Natural killer cell (primary cell): ENCODE data around the gene LAMC3. TPM values are rescaled to one million over a fixed set of nuclear protein-coding genes. Genes with fewer than 3 reads are reported as not detected.

Experiments
- ATAC-seq, 3 donors: fragments of 150-1000 bp in 2 of 3; fragments of 200-7000 bp in 1 of 3; cut with Tn5 transposase; 1 replicate in 1 of 3; 2 replicates in 2 of 3; pipeline ENCODE4 v1.10.0; 2021; ENCODE audit warnings: mild to moderate bottlenecking in 2 of 3, moderate library complexity in 2 of 3
- DNase-seq, 2 donors: peaks; one replicate each; pipeline versions ENCODE4 v3.0.0 to v3.0.0-alpha.2; 2013 to 2021; ENCODE audit warnings: mixed read lengths in 1 of 2
- H3K27ac ChIP-seq: one replicate; pipeline ENCODE4 v1.5.1; 2013; ENCODE audit warnings: mild to moderate bottlenecking, low read length
- H3K27me3 ChIP-seq: one replicate; pipeline ENCODE4 v1.6.1; 2013; ENCODE audit warnings: low read length; ENCODE audit not compliant: control insufficient read depth, insufficient read depth
- H3K36me3 ChIP-seq: one replicate; pipeline ENCODE4 v1.6.1; 2013; ENCODE audit warnings: low read length; ENCODE audit not compliant: control insufficient read depth, insufficient read depth
- H3K4me1 ChIP-seq: one replicate; pipeline ENCODE4 v1.6.1; 2013; ENCODE audit warnings: low read length; ENCODE audit not compliant: control insufficient read depth, insufficient read depth
- H3K4me3 ChIP-seq: one replicate; pipeline ENCODE4 v1.5.1; 2013; ENCODE audit warnings: low read length
- H3K9me3 ChIP-seq: one replicate; pipeline ENCODE4 v1.6.1; 2013; ENCODE audit warnings: low read length; ENCODE audit not compliant: control insufficient read depth, insufficient read depth
- H3K27ac Mint-ChIP-seq, 2 donors: one replicate each; pipeline ENCODE4 v1.8.0; 2022; ENCODE audit warnings: mild to moderate bottlenecking in 2 of 2, mixed read lengths in 2 of 2, moderate library complexity in 1 of 2
- H3K27me3 Mint-ChIP-seq, 2 donors: one replicate each; pipeline ENCODE4 v1.8.0; 2022; ENCODE audit warnings: low read depth in 2 of 2, mixed read lengths in 2 of 2
- H3K36me3 Mint-ChIP-seq: one replicate; pipeline ENCODE4 v1.8.0; 2022; ENCODE audit warnings: mixed read lengths
- H3K4me1 Mint-ChIP-seq, 2 donors: one replicate each; pipeline ENCODE4 v1.8.0; 2022; ENCODE audit warnings: mixed read lengths in 2 of 2
- H3K4me3 Mint-ChIP-seq: one replicate; pipeline ENCODE4 v1.8.0; 2022; ENCODE audit warnings: mild to moderate bottlenecking, moderate library complexity, mixed read lengths
- H3K9me3 Mint-ChIP-seq, 2 donors: one replicate each; pipeline ENCODE4 v1.8.0; 2022; ENCODE audit warnings: mixed read lengths in 2 of 2
- WGBS: methylation state at CpG from one replicate; pipeline ENCODE4 v1.1.7; 2013; ENCODE audit warnings: missing lambda C conversion rate; ENCODE audit not compliant: insufficient coverage; 5-methylcytosine and 5-hydroxymethylcytosine counted together
- intact Hi-C: fragments of 100-400 bp; cut with micrococcal nuclease; formaldehyde crosslinking; loops from one replicate; pipeline ENCODE4 v1.14.2; 2022
- total RNA-seq, 4 donors: library from RNA; stranded (reverse); fragments of 120-200 nt in 1 of 4; gene quantifications; one replicate each; pipeline versions ENCODE4 v1.2.3 to v1.2.4, GENCODE V29; 2013 to 2022
- TF ChIP-seq, protein P1 (sequence below): fragments of 200-600 bp; IDR thresholded peaks from one replicate; pipeline ENCODE4 v1.8.0; 2022; ENCODE audit warnings: antibody characterized with exemption

The LAMC3 gene
- total RNA-seq, 3 donors from 2014 or later (not counting 1 experiment from before 2014, with no cell fraction given) = not detected

DNA sequence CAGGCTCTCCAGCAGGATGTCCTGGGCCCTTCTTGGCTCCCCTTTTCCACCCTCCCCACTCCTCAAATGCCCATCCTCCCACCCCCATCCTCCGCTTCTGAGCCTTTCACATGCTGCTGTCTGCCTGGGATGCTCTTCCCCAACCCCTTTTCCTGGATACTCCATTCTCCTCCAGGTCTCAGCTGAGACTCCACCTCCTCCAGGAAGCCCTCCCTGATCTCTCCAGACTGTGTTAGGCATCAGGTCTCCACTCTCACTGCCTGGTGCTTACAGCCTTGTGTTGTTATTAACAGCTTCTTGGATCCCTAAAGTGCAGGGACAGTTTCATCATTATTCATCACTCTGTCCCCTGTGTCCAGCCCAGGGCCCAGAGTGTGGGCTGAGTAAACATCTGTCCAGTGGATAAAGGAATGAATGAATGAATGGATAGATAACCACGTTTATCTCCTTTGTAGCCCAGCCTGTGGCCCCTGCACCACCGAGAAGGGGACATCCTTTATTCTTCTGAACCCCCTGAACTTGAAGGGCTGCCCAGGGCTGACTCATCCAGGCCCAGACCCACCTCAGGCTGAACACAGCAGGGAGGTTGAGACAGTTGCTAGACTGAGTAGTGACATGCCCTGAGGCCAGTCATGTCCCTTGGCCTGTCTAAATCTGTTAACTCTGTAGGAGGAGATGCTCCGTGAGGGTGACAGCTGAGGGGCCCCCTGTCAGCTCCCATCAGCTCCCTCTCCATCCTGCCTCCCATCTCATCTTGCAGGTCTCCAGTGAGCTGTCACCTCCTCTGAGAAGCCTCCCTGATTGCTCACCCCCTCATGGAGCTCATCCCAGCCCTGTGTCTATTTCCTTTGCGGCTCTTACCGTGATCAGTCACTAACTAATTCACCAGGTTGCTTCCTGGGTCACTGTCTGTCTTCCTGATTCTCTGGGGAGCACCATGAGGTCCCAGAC is 14.6 kb upstream of the LAMC3 start:
- WGBS = 86% methylated on average over 6 of the region's 6 CpGs
- TF ChIP-seq, protein P1, sequence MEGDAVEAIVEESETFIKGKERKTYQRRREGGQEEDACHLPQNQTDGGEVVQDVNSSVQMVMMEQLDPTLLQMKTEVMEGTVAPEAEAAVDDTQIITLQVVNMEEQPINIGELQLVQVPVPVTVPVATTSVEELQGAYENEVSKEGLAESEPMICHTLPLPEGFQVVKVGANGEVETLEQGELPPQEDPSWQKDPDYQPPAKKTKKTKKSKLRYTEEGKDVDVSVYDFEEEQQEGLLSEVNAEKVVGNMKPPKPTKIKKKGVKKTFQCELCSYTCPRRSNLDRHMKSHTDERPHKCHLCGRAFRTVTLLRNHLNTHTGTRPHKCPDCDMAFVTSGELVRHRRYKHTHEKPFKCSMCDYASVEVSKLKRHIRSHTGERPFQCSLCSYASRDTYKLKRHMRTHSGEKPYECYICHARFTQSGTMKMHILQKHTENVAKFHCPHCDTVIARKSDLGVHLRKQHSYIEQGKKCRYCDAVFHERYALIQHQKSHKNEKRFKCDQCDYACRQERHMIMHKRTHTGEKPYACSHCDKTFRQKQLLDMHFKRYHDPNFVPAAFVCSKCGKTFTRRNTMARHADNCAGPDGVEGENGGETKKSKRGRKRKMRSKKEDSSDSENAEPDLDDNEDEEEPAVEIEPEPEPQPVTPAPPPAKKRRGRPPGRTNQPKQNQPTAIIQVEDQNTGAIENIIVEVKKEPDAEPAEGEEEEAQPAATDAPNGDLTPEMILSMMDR = no peak
- intact Hi-C loops = no loop called here
- Mint-ChIP-seq H3K4me1 (peaks cover 0 to 5% of the 10 kb centered on the region in 2 donors), H3K4me3 (no peak overlapping the region), H3K27me3 (peaks cover 3 to 8% of the 10 kb centered on the region in 2 donors), H3K36me3 (no peaks in the 10 kb centered on the region), H3K27ac (no peak overlapping the region), H3K9me3 (no peaks in the 10 kb centered on the region)
- H3K9me3 ChIP-seq = no peaks in the 10 kb centered on the region
- no peaks in the 10 kb centered on the region for H3K36me3 ChIP-seq
- ATAC-seq (no peak), DNase-seq (no peak)
- no peak overlapping the region for H3K27ac ChIP-seq
- no peaks in the 10 kb centered on the region for H3K27me3 ChIP-seq
- no peak overlapping the region for H3K4me3 ChIP-seq
- peaks cover 20% of the 10 kb centered on the region for H3K4me1 ChIP-seq

DNA sequence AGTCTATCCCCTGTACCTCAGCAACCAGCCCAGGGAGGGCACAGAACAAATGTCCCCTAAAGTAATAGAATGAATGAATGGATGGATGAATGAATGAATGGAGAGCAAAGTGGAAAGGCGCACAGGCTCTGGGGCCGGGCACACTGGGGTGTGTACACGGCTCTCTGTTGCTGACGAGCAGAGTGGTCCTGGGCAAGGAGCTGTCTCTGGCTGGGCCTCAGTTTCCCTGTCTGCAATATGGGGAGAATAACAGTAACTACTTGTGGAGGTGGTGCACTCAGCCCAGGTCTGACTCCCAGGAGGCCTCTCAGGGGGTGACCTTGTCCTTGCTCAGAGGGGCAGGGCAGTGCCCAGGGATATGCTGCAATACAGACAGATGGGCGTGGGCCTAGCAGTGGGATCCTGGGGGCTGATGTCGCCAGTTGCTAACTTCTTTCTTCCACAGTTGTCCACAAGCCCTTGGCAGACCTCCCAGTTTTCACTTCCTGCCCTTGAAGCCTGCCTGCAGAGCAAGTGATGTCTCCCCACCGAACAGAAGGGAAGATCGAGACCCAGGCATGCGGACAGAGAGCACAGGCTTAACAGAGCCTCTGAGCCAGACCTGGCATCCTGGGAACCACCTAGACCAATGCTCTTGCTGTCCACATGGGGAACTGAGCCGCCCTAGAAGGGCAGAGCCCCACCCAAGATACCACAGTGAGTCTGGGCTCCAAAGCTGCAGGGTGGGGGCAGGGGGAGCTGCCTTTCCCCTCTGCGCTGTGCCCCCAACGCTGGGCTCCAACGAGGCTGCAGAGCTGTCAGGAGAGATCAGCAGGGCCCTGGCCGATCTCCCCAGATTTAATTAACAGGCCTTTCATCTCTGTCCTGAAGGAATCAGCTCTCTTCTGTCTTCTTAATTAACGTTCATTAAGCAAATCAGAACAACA is 13.6 kb upstream of the LAMC3 start:
- ATAC-seq (no peak), DNase-seq (peak in 1 of 2 donors; percentile 11)
- Histone ChIP-seq H3K27ac (no peak overlapping the region), H3K4me1 (peaks cover 20% of the 10 kb centered on the region), H3K36me3 (no peaks in the 10 kb centered on the region), H3K9me3 (no peaks in the 10 kb centered on the region), H3K27me3 (no peaks in the 10 kb centered on the region), H3K4me3 (no peak overlapping the region)
- 42% methylated on average over 15 of the region's 15 CpGs for WGBS
- H3K27me3 Mint-ChIP-seq = peaks cover 3 to 8% of the 10 kb centered on the region in 2 donors
- H3K4me1 Mint-ChIP-seq = peaks cover 0 to 5% of the 10 kb centered on the region in 2 donors
- no peak overlapping the region for H3K4me3 Mint-ChIP-seq
- no peak overlapping the region for H3K27ac Mint-ChIP-seq
- intact Hi-C loops = no loop called here
- no peaks in the 10 kb centered on the region for H3K36me3 Mint-ChIP-seq
- TF ChIP-seq, protein P1 = no peak
- H3K9me3 Mint-ChIP-seq = no peaks in the 10 kb centered on the region

DNA sequence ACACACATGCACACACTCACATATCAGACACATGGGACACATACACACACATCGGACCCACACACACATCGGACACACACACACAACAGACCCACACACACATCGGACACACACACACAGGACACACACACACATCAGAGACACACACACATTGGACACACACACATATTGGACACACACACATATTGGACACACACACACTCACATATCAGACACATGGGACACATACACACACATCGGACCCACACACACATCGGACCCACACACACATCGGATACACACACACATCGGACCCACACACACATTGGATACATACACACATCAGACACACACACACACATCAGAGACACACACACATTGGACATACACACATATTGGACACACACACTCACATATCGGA is 12.8 kb upstream of the LAMC3 start:
- Mint-ChIP-seq H3K4me1 (peaks cover 0 to 5% of the 10 kb centered on the region in 2 donors), H3K4me3 (no peak overlapping the region), H3K36me3 (no peaks in the 10 kb centered on the region), H3K27ac (no peak overlapping the region), H3K27me3 (peaks cover 3 to 8% of the 10 kb centered on the region in 2 donors), H3K9me3 (no peaks in the 10 kb centered on the region)
- H3K27me3 ChIP-seq = no peaks in the 10 kb centered on the region
- H3K27ac ChIP-seq = no peak overlapping the region
- TF ChIP-seq, protein P1 = no peak
- DNase-seq (no peak), ATAC-seq (no peak)
- H3K4me3 ChIP-seq = no peak overlapping the region
- no peaks in the 10 kb centered on the region for H3K36me3 ChIP-seq
- no peaks in the 10 kb centered on the region for H3K9me3 ChIP-seq
- peaks cover 20% of the 10 kb centered on the region for H3K4me1 ChIP-seq
- 95% methylated on average over 8 of the region's 8 CpGs for WGBS
- intact Hi-C loops = no loop called here
